Measurements from ENCODE around the gene ALDOC. TPM values are rescaled to one million over a fixed set of nuclear protein-coding genes. Genes with fewer than 3 reads are reported as not detected.

ALDOC gene
- total RNA-seq, 1 experiment from 2014 or later = 53.2 TPM

GRCh38 chr17:28530250-28530649, 46.4 kb downstream of the ALDOC start:
- H3K27me3 Mint-ChIP-seq (ENCODE audit: low read depth) = peaks cover 12% of the 10 kb centered on the region
- no peaks in the 10 kb centered on the region for H3K36me3 Mint-ChIP-seq (ENCODE audit: insufficient read depth in 1 of 3, low read depth in 3 of 3)
- H3K4me1 Mint-ChIP-seq = peaks cover 0 to 21% of the 10 kb centered on the region in 2 experiments; a peak in 2 of 4 replicates
- no peaks in the 10 kb centered on the region for H3K23me2 ChIP-seq (ENCODE audit: insufficient read length, low read depth, low read length, poor library complexity, severe bottlenecking)
- H3K14ac ChIP-seq (ENCODE audit: insufficient read depth, low read length) = no peak overlapping the region
- H3K4me2 ChIP-seq (ENCODE audit: insufficient read depth, insufficient read length, low read length) = no peak overlapping the region
- no peaks in the 10 kb centered on the region for H3K9me3 Mint-ChIP-seq
- H3K27ac ChIP-seq (ENCODE audit: insufficient read length, low read depth, low read length) = no peak overlapping the region
- H2AFZ ChIP-seq (ENCODE audit: low read length) = no peak overlapping the region
- no peak overlapping the region for H2BK15ac ChIP-seq (ENCODE audit: low read depth, low read length)
- DNase-seq = no peak
- no peak overlapping the region for H3K56ac ChIP-seq (ENCODE audit: insufficient read length, low read depth, low read length)
- H3K4me1 ChIP-seq (ENCODE audit: insufficient read depth, low read length) = no peaks in the 10 kb centered on the region
- H3K27ac Mint-ChIP-seq = peak overlapping the region in 1 of 3 experiments; percentile 35; a peak in 1 of 7 replicates
- H4K5ac ChIP-seq (ENCODE audit: insufficient read length, low read depth, low read length) = no peak overlapping the region
- no peak overlapping the region for H2BK5ac ChIP-seq (ENCODE audit: insufficient read length, low read length)
- no peak overlapping the region for H2BK12ac ChIP-seq (ENCODE audit: insufficient read length, low read depth, low read length)
- no peak overlapping the region for H4K91ac ChIP-seq (ENCODE audit: insufficient read length, low read depth, low read length)
- TF ChIP-seq, protein P1, sequence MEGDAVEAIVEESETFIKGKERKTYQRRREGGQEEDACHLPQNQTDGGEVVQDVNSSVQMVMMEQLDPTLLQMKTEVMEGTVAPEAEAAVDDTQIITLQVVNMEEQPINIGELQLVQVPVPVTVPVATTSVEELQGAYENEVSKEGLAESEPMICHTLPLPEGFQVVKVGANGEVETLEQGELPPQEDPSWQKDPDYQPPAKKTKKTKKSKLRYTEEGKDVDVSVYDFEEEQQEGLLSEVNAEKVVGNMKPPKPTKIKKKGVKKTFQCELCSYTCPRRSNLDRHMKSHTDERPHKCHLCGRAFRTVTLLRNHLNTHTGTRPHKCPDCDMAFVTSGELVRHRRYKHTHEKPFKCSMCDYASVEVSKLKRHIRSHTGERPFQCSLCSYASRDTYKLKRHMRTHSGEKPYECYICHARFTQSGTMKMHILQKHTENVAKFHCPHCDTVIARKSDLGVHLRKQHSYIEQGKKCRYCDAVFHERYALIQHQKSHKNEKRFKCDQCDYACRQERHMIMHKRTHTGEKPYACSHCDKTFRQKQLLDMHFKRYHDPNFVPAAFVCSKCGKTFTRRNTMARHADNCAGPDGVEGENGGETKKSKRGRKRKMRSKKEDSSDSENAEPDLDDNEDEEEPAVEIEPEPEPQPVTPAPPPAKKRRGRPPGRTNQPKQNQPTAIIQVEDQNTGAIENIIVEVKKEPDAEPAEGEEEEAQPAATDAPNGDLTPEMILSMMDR (conservative IDR thresholded peaks at IDR 0.05) = no peak
- no peaks in the 10 kb centered on the region for H3K79me2 ChIP-seq (ENCODE audit: insufficient read depth, low read length)
- no peak overlapping the region for H4K8ac ChIP-seq (replicated peaks; ENCODE audit: insufficient read length, low read depth, low read length)
- no peak overlapping the region for H3K4me3 Mint-ChIP-seq
- no CpG with 5 or more reads among the region's 4 CpGs for WGBS (ENCODE audit: extremely low coverage, insufficient read length, low lambda C conversion rate)
- H2BK120ac ChIP-seq (ENCODE audit: low read depth, low read length, poor library complexity, severe bottlenecking) = no peak overlapping the region
- no peaks in the 10 kb centered on the region for H3K27me3 ChIP-seq (ENCODE audit: insufficient read depth, low read length)
- H3K9me3 ChIP-seq (ENCODE audit: control insufficient read depth, low read depth, low read length) = no peaks in the 10 kb centered on the region
- no peak overlapping the region for H3T11ph ChIP-seq (ENCODE audit: low read length)
- H2BK20ac ChIP-seq (ENCODE audit: low read depth, low read length, poor library complexity, severe bottlenecking) = no peak overlapping the region
- H3K79me1 ChIP-seq (ENCODE audit: insufficient read depth, low read depth, low read length, poor library complexity, severe bottlenecking) = no peaks in the 10 kb centered on the region
- H2AK5ac ChIP-seq (ENCODE audit: insufficient read length, low read length) = no peak overlapping the region
- H3K4ac ChIP-seq (ENCODE audit: low read depth, low read length) = no peak overlapping the region
- H3K9ac ChIP-seq (ENCODE audit: extremely low read depth, insufficient read length, low read length) = no peak overlapping the region
- H4K20me1 ChIP-seq (ENCODE audit: control insufficient read depth, insufficient read depth, insufficient read length) = no peaks in the 10 kb centered on the region
- H3K23ac ChIP-seq (ENCODE audit: insufficient read length, low read depth, low read length) = no peak overlapping the region
- H3K18ac ChIP-seq (ENCODE audit: insufficient read length, low read depth, low read length) = no peak overlapping the region

Data from H9 (cell line).